Kidney (tissue), 14 donors: Measurements from ENCODE around the gene CNTN4. TPM values are rescaled to one million over a fixed set of nuclear protein-coding genes. Genes with fewer than 3 reads are reported as not detected.

Source experiments
- DNase-seq, 5 donors: peaks; one replicate each; pipeline ENCODE4 v3.0.0-alpha.2; 2013 to 2020
- FAIRE-seq: peaks from 2 replicates; lab custom pipeline; 2012; peaks lifted over from hg19 to GRCh38; lab: Jason Lieb, UNC
- H3K27ac ChIP-seq, 2 donors: one replicate each; pipeline ENCODE4 v1.7.0; 2013; ENCODE audit warnings: low read depth in 2 of 2, low read length in 2 of 2, inconsistent platforms in 1 of 2
- H3K27me3 ChIP-seq: one replicate; pipeline ENCODE4 v1.7.1; 2013; ENCODE audit warnings: low read length, inconsistent platforms; ENCODE audit not compliant: control insufficient read depth, insufficient read depth
- H3K36me3 ChIP-seq, 3 donors: one replicate each; pipeline versions ENCODE4 v1.7.0 to v1.7.1; 2013; ENCODE audit warnings: low read length in 3 of 3, control low read depth in 1 of 3, inconsistent platforms in 1 of 3; ENCODE audit not compliant: insufficient read depth in 3 of 3, control insufficient read depth in 2 of 3
- H3K4me1 ChIP-seq, 3 donors: one replicate each; pipeline versions ENCODE4 v1.7.0 to v1.7.1; 2013; ENCODE audit warnings: low read length in 3 of 3, inconsistent platforms in 1 of 3, low read depth in 1 of 3; ENCODE audit not compliant: control insufficient read depth in 2 of 3, insufficient read depth in 2 of 3
- H3K4me3 ChIP-seq, 3 donors: one replicate each; pipeline versions ENCODE4 v1.7.0 to v1.8.1; 2013; ENCODE audit warnings: low read length in 3 of 3, control low read depth in 1 of 3, inconsistent platforms in 1 of 3
- H3K9ac ChIP-seq, 3 donors: one replicate each; pipeline versions ENCODE4 v1.7.0 to v1.7.1; 2013; ENCODE audit warnings: low read length in 3 of 3, control low read depth in 1 of 3, inconsistent platforms in 1 of 3
- H3K9me3 ChIP-seq, 3 donors: one replicate each; pipeline versions ENCODE4 v1.7.0 to v1.7.1; 2013; ENCODE audit warnings: low read length in 3 of 3, control low read depth in 1 of 3, inconsistent platforms in 1 of 3; ENCODE audit not compliant: control insufficient read depth in 2 of 3, insufficient read depth in 1 of 3
- intact Hi-C: fragments of 100-400 bp; cut with DNase I; formaldehyde crosslinking; loops from one replicate; pipeline ENCODE4 v1.11.1; 2022
- polyA plus RNA-seq: library from polyadenylated mRNA; stranded (reverse); fragments of 350-450 nt; fragmentation: Illumina TruSeq; extraction: RNeasy Lipid Tissue Mini Kit (QIAGEN cat#74804); gene quantifications from one replicate; pipeline ENCODE4 v1.2.3, GENCODE V29; 2014; ENCODE audit warnings: low read depth, low replicate concordance; ENCODE audit not compliant: insufficient read depth
- total RNA-seq: library from RNA; stranded (reverse); fragmentation: NEBNext Ultra II Directional; extraction: Animal tissue kit (Norgen Biotek cat#: 25700); gene quantifications from one replicate; pipeline ENCODE4 v1.2.1, GENCODE V29; 2021
- TF ChIP-seq, protein P1 (sequence below): IDR thresholded peaks from 3 replicates; pipeline ENCODE4 v1.5.1; 2012; ENCODE audit warnings: mild to moderate bottlenecking, moderate library complexity, borderline replicate concordance; ENCODE audit not compliant: insufficient read depth; ENCODE audit errors: extremely low read depth
- donor health status: control.
- donor health status: control.
- donor health status: control.
- donor health status: control.
- donor health status: control.
- donor health status: DM: yes; HTN: yes; CAD: no.
- donor health status: Normal renal cell carcinoma (clear cell type).

Gene CNTN4
- total and polyA plus RNA-seq, 2 donors from 2014 or later, result 2.2 to 13.4 TPM

DNA sequence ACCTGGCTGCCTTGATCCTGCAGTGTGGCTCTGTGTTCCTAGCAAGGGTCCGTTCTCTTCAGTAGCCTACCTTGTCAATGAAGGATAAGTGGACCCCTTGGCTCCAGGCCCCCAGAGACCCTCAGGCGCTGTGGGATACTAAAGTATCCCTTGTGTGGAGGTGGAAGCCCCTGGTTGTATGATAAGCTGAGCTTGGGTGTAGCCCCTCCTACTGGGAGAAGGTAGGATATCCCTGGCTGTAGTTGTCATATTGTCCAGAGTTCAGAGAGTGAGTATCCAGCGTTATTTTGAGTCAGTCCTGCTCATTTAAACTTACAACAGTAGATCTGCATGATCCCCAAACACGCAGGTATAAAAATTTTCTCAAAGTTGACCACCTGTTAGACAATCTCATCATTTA is 496.8 kb downstream of the CNTN4 start:
- TF ChIP-seq, protein P1, sequence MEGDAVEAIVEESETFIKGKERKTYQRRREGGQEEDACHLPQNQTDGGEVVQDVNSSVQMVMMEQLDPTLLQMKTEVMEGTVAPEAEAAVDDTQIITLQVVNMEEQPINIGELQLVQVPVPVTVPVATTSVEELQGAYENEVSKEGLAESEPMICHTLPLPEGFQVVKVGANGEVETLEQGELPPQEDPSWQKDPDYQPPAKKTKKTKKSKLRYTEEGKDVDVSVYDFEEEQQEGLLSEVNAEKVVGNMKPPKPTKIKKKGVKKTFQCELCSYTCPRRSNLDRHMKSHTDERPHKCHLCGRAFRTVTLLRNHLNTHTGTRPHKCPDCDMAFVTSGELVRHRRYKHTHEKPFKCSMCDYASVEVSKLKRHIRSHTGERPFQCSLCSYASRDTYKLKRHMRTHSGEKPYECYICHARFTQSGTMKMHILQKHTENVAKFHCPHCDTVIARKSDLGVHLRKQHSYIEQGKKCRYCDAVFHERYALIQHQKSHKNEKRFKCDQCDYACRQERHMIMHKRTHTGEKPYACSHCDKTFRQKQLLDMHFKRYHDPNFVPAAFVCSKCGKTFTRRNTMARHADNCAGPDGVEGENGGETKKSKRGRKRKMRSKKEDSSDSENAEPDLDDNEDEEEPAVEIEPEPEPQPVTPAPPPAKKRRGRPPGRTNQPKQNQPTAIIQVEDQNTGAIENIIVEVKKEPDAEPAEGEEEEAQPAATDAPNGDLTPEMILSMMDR, result no peak
- H3K27me3 ChIP-seq, result no peaks in the 10 kb centered on the region
- no peak overlapping the region for H3K9ac ChIP-seq
- intact Hi-C loops, result no loop called here
- no peaks in the 10 kb centered on the region for H3K36me3 ChIP-seq
- H3K4me3 ChIP-seq, result no peak overlapping the region
- H3K4me1 ChIP-seq, result no peaks in the 10 kb centered on the region
- no peak for DNase-seq
- no peaks in the 10 kb centered on the region for H3K9me3 ChIP-seq
- no peak overlapping the region for H3K27ac ChIP-seq
- FAIRE-seq, result no peak

DNA sequence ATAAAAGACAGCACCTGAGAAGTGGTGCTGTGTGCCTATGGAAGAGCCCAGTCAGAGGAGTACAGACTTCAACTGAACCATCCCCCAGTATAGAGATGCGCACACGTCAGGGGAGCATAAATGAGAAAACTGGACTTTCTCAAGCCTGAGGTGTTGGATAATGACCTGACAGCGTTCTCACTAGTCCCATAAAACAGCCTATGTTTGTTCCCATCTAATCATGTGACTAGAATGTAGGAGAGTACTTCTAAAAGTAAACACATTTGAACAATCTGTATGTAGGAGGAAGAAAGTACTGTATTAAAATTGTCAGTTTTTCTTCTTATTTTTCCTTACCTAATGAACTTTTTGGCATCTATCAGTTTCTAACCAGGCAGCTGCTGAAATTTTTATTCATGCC is 498.9 kb downstream of the CNTN4 start:
- Histone ChIP-seq H3K4me3 (no peak overlapping the region), H3K9me3 (no peaks in the 10 kb centered on the region)
- no peak for FAIRE-seq

DNA sequence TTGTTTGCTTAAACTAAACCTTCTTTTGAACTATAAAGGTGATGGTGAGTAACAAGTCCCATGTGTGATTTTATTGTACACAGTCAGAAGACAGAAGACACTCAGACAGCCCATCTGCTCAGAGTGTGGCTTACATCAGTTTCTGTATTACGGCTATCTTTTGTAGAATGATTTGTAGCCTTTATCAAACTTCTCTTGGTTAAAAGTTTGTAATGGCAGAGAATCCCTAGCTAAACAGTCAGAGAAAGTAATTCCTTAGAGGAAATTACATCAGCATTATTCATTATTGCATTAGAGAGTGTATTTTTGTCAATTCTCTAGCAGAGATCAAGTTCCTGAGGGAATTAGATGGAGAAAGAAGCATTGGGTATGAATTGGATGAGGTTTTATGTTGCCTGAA is 500.8 kb downstream of the CNTN4 start:
- Histone ChIP-seq H3K27ac (no peak overlapping the region), H3K27me3 (no peaks in the 10 kb centered on the region), H3K4me1 (no peaks in the 10 kb centered on the region), H3K9me3 (no peaks in the 10 kb centered on the region), H3K4me3 (no peak overlapping the region), H3K9ac (no peak overlapping the region), H3K36me3 (no peaks in the 10 kb centered on the region)
- FAIRE-seq, result no peak
- TF ChIP-seq, protein P1, result no peak
- intact Hi-C loops, result no loop called here
- no peak for DNase-seq

More for the DNA sequence above, 498.9 kb downstream of the CNTN4 start:
- DNase-seq, result no peak
- Histone ChIP-seq H3K27ac (no peak overlapping the region), H3K27me3 (no peaks in the 10 kb centered on the region), H3K4me1 (no peaks in the 10 kb centered on the region), H3K36me3 (no peaks in the 10 kb centered on the region), H3K9ac (no peak overlapping the region)
- intact Hi-C loops, result no loop called here
- TF ChIP-seq, protein P1, result no peak

DNA sequence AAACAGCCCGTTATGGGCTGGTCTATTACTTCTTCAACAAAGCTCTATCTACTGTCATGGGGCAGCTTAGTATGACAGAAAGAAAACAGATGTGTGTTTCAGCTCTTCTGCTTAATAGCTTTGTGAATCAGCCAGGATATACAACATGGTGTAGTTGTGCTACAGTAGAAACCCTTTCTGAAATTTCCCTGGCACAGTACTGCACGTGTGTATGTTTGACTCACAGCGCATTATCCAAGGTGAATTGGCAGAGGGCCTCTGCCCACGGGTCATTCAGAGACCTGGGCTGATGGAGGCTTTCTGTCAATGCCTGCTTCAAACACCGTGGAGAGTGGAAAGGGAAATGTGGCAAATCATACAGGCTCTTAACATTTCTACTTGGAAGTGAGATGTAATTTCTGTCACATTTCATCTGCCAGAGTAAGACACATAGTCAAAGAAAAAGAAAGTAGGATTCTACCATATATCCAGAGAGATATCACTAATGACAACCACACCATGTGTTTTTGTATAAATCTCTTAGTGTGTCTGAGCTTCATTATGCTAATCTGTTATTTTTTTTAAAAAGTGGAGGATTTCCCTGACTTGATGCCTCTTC is 505.1 kb downstream of the CNTN4 start:
- DNase-seq (no peak), FAIRE-seq (no peak)
- intact Hi-C loops, result no loop called here
- H3K27me3 ChIP-seq, result no peaks in the 10 kb centered on the region
- no peak overlapping the region for H3K27ac ChIP-seq
- H3K9me3 ChIP-seq, result no peaks in the 10 kb centered on the region
- no peak overlapping the region for H3K9ac ChIP-seq
- TF ChIP-seq, protein P1, result no peak
- H3K4me1 ChIP-seq, result no peaks in the 10 kb centered on the region
- no peak overlapping the region for H3K4me3 ChIP-seq
- H3K36me3 ChIP-seq, result no peaks in the 10 kb centered on the region
